ENCODE results near the gene EID3.

The EID3 gene

DNA sequence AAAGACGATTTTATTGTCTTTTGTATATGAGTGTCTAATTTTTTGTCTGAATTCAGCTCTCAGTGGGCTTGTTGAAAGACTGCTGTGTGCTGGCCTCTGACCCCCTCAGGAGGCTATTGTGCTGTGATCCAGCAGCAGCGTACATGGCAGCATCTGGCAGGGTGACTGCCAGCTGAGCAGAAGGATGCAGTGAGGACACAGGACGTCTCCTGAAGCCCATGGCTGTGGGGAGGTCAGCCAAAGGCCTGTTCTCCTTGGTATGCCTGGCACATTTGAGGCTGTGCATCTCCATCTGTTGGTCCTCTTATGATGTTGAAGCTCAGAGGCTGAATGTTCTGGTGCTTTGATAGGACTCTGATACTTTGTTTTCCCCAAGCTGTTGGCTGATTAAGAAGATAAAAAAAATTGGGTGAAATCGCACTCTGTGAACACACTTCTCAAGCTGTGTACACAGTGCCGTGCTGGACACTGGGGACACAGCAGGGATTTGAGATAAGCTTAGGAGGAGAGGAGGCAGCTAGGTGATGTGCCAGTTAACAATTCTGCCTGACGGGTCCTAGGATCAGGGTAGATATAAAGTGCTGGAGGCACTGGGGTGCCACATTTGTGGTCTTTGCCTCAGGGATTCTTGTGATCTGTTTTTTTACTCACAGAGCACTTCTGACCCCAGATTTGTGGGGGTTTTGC is 37.5 kb downstream of the EID3 start:
- no peak for DNase-seq

DNA sequence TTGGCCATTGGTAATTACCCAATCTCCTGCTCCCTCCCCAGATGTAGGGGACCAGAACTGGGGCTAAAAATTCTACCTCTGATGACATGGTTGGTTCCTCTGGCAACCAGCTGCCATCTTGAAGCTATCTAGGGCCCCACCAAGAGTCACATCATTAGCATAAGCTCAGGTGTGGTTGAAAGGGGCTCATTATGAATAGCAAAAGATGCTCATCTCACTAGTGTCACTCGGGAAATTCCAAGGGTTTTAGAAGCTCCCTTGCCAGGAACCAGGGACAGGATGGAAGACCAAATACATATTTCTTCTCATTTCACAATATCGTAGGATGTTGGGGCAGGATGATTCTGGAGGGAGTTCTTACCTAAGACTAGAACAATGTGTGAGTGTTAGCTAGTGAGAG is 38.6 kb downstream of the EID3 start:
- DNase-seq = no peak

DNA sequence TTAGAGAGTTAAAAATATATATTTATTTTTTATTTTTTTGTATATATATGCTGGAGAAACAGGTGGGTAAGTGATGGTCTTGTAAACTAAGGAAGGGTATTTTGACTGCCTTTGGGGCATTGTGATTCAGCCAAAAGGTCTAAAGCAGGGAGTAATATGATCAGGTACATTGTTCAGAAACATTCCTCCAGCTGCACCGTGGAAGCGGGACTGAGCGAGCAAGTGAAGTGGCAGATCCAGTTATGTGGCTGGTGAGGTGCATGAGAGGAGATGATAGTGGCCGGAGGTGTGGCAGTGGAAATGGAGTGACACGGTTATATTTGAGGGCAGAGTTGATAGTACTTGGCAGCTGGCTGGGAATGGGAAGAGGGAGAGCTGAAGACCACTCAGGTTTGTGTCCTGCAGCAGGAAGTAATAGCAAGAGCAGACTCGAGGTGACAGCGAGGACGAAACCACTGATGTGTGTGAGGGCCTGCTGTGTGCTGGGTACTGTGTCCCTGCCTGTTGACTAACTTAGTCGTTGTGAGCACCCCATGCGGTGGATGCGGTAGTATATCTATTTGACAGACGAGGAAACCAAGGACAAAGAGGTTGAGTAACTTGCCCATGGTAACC is 39.2 kb downstream of the EID3 start:
- no peak for DNase-seq

DNA sequence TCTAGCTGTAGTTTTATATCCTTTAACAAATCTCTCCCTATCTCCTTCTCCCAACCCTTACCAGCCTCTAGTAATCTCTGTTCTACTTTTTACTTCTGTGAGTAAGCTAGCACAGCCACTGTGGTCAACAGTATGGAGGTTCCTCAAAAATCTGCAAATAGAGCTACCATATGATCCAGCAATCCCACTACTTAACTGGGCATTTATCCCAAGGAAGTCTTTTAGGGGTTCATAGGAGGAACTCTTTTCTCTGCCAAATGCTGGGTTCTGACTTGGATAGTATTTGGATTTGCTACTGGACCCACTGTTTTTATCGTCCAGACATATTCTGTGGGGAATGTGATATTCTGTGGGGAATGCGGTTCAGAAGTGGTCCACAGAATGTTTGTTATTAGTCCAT is 41.1 kb downstream of the EID3 start:
- DNase-seq = no peak

DNA sequence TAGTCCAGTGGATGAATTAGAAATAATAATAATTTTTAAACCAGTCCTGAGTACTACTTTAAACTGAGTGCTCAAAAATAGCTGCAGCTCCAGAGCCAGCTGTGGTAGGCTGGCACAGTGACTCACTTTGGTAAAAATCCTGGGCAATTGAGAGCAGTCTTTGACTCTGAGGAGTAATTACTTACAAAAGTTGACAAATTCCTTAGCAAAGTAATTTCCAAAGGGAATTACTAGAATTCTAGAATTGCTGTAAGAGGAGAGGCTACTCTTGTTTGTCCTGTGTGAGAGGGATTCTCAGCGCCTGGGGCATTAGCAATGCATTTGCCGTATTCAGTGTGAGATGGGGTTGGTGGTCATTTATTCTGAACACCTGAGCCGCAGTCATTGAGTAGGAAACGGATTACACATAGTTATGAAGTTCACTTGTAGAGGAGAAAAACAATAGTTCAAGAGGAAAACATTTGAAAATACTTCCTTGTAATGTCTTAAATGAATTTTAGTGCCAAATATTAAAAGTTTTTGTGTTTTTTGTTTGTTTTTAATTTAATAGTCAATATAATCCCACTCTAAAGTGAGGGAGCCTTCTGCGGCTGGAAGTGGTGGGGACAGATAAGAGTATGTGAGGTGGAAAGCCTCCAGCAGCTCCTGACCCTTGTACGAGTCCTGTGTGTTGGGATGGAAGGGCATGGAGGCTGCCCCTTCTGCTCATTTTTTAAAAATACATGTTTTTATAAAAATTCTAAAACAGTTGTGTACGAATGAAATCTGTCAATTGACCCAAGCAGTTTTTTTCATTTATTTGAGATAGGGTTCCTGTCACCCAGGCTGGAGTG is 41.9 kb downstream of the EID3 start:
- DNase-seq = no peak

DNA sequence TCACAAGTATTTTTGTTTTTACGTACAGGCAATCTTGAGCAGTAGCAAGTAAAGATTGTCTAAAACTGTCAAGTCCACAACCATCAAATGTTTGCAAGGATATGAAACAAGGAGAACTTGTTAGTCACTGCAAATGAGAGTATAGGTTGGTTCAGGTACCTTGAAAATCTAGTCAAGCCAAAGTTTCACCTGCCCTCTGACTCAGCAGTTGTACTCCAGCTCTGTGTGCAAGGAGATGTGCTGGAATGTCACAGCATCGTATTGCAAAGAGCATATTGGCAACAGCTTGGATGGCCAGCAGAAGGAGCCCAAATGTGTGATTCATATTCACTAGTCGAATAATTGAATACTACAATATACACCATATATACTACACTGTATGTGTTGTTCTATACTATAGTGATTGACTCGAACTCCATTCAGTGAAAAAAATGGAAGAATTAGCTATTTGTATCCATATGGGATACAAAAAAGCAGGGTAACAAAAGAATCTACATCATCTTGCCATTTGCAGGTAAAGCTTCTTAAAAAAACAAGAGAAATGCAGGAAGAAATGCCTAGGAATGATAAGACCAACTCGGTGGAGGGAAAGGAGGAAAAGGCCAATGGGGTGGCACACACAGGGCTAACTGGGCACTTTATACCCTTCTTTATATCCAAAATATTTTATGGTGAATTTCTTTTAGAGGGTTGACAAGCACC is 44.0 kb downstream of the EID3 start:
- peak; percentile 22 for DNase-seq

DNA sequence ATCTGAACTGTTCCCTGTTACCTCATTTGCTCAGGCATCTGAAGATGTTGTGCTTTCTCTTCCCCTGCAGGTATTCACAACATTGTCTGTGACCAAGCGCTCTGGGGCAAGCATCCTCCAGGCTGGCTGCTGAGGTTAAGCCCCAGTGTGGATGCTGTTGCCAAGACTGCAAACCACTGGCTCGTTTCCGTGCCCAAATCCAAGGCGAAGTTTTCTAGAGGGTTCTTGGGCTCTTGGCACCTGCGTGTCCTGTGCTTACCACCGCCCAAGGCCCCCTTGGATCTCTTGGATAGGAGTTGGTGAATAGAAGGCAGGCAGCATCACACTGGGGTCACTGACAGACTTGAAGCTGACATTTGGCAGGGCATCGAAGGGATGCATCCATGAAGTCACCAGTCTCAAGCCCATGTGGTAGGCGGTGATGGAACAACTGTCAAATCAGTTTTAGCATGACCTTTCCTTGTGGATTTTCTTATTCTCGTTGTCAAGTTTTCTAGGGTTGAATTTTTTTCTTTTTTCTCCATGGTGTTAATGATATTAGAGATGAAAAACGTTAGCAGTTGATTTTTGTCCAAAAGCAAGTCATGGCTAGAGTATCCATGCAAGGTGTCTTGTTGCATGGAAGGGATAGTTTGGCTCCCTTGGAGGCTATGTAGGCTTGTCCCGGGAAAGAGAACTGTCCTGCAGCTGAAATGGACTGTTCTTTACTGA is 44.9 kb downstream of the EID3 start:
- DNase-seq = no peak

DNA sequence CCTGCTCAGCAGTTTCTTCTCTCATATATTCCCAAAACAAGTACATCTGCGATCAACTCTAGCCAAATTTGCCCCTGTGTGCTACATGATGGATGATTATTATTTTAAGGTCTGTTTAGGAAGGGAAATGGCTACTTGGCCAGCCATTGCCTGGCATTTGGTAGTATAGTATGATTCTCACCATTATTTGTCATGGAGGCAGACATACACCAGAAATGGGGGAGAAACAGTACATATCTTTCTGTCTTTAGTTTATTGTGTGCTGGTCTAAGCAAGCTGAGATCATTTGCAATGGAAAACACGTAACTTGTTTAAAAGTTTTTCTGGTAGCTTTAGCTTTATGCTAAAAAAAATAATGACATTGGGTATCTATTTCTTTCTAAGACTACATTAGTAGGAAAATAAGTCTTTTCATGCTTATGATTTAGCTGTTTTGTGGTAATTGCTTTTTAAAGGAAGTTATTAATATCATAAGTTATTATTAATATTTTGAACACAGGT is 45.5 kb downstream of the EID3 start:
- DNase-seq = no peak

DNA sequence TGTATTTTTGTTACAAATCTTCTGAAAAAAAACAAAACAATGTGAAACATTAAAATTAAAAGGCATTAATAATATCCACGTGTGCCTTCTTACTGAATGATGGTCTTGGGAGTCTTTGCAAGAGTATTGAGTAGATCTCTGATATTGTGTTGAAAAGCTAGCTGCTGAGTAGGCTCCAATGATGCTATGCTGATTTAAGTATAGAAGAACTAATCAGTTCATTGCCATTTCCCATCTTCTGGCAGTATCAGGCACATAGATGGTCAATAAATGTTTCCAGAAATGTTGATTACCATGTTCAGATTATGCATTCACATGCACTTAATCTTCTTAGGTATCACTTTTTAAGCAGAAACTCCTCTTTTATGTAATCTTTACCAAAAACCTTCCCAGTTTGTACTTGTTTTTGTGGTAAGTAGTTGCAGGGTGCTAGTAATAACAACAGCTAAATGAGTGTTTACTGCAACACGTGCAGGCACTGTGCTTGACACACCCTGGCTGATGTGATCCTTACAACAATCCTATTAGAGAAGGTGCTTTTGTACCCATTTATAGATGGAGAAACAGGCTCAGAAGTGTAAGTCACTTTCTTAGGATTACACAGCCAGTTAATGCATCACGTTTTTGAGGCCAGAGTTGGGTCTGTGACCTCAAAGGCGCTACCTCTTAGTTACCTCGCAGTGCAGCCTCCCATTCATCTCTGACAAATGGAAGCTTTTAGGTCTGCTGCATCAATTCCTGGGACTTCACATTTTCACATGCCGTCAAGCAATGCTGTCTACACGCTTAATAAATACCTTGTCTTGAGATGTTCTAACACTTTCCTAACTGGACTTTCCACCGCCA is 46.9 kb downstream of the EID3 start:
- no peak for DNase-seq

DNA sequence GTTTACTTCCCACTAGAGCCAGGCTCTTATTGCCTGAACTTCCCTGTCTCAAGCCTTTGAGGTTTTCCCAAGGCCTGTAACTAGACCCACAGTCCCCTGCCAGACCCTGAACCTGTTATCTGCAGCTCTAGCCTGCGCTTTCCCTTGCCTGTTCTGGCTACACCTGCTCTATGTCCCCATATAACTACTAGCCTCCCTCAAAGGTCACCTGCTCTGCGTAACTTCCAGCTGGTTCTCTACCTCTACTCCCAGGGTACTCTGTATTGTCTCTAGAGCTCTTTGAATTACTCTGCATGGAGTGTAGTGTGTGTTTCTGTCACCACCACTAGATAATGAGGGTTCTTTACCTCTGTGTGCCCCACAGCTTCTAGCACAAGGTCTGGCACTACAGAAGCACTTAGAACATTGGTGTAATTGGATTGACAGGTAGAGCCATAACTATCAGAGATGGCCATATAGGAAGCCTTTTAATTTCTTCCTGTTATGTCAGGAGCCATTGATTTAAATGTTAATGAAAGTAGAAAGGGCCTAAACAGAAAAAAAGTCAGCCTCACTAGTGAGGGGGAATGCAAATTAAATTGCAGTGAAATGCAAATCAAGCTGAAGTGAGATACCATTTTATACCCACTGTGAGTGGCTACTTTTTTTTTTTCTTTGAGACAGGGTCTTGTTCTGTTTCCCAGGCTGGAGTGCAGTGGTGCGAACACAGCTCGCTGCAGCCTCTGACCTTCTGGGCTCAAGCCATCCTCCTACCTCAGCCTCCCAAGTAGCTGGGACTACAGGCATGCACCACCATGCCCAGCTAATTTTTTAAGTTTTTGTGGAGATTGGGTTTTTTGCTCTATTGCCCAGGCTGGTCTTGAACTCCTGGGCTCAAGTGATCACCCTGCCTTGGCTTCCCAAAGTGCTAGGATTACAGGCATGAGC is 47.8 kb downstream of the EID3 start:
- DNase-seq = no peak

DNA sequence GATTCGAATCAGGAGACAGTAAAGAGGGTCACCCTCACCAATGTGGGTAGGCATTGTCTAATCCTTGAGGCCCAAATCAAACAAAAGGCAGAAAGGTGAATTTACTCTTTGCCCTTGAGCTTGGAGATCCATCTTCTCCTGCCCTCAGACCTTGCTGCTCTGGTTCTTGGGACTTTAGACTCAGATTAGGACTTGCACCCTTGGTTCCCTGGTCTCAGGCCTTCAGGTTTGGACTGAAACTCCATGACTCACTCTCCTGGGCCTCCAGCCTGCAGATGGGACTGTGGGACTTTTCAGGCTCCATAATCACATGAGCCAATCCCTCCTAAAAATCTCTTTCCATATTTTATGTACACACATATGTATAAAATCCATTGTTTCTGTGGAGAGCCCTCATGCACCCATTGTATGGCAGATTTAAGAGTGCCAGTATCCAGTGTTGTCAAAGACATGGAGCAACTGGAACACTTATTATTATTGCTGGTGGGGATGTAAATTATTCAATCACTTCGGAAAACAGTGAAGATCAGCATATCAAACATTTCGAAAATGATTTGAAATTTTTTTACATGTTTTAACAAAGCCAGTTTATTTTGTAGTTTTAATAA is 48.7 kb downstream of the EID3 start:
- DNase-seq = no peak

DNA sequence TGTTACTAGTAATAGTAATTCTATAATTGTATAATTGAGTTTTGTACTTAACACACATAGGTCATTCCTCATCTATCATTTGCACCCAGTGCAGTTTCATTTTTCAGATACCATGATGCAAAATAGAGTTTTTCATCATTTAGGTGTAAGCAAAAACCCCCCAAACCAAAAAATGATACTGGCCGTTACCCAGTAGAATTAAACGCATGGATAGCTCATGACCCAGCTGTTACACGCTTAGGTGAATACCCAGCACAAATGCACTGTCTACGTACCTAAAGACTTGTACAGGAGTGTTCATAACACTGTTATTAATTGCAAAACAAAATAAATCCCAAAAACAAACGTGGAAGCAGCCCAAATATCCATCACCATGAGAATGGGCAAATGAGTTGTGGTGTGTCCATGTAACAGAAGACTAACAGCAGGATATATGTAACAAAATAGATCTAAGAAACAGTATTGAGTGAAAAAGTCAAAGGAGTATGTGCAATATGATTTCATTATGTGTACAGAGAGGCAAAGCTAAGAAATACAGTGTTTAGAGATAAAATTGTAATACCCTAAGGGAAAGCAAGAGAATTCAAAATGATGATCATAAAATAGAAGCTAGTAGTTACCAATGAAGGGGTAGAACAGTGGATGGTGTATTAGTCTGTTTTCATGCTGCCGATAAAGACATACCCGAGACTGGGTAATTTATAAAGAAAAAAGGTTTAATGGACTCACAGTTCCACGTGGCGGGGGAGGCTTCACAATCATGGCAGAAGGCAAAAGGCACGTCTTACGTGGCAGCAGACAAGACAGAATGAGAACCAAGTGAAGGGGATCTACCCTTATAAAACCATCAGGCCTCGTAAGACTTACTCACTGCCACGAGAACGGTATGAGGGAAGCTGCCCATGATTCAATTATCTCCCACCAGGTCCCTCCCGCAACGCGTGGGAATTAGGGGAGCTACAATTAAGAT is 49.8 kb downstream of the EID3 start:
- no peak for DNase-seq

DNA sequence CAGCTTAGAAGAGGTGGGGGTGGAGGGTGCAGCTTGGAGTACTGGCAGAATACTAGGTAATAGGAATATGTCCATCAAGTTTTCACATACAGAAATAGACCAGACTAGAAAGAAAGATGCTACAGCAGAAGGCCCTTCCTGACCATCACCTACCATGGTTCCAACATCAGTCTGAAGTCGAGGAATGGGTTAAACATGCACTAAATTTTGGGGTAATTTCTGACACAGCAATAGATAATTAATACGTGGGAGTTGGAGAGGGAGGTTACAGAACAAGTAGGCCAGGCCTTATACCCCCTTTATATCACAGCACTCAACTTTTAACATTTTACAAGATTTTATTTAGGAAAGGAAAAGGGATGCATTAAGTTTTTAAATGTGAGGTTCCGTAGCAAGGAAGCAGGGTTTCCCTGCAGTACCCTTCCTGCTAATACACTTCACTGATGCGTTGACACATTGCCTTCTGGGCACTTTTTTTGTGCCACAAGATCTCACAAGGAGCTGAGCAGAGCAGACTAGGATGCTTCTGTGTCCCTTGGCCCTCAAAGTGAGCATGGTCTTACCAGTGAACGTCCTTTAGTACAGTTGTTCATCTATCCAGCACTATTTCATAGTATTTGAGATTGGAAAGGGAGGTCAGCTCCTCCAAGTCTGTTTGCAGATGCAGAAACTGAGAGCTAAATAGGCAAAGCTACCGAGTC is 50.8 kb downstream of the EID3 start:
- no peak for DNase-seq
